ENCODE measurements around the gene PLXDC2. TPM values are rescaled to one million over a fixed set of nuclear protein-coding genes. Genes with fewer than 3 reads are reported as not detected.
"Not testable (repeated sequence)": the region's sequence is repeated elsewhere in the genome, so short reads cannot be mapped to it uniquely, and the experiment has no call there.

Gene PLXDC2
- total RNA-seq, 1 donor from 2014 or later: 0.16 TPM

DNA sequence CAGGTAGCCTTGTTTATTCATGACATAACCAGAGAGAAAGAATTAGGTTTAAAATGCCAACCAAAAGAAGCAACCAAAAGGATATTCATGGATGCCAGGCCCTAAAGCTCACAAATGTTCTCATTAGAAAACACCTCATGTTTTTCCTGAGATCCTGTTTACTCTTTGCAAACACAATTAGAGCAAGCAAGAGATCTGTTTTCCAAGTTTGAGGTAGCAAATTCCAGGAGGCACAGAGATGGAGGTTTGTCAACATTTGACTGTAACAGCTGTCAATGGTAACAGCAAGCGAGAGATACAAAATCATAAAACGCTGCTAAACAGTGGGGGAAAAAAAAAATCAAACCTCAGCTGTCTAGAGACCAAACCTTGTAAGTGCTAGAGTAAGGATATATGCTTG lies 182.2 kb downstream of the PLXDC2 start:
- no peak for DNase-seq
- peaks cover 2% of the 10 kb centered on the region for H3K4me1 Mint-ChIP-seq
- intact Hi-C loops (cut with micrococcal nuclease): no loop called here
- no peak for ATAC-seq (ENCODE audit: low read depth)
- H3K9me3 Mint-ChIP-seq: peaks cover 2% of the 10 kb centered on the region
- H3K27me3 Mint-ChIP-seq: no peaks in the 10 kb centered on the region
- no peak overlapping the region for H3K27ac Mint-ChIP-seq
- POLR2A ChIA-PET: no interaction called here
- H3K36me3 Mint-ChIP-seq (ENCODE audit: low read depth): no peaks in the 10 kb centered on the region
- TF ChIP-seq, protein P1, sequence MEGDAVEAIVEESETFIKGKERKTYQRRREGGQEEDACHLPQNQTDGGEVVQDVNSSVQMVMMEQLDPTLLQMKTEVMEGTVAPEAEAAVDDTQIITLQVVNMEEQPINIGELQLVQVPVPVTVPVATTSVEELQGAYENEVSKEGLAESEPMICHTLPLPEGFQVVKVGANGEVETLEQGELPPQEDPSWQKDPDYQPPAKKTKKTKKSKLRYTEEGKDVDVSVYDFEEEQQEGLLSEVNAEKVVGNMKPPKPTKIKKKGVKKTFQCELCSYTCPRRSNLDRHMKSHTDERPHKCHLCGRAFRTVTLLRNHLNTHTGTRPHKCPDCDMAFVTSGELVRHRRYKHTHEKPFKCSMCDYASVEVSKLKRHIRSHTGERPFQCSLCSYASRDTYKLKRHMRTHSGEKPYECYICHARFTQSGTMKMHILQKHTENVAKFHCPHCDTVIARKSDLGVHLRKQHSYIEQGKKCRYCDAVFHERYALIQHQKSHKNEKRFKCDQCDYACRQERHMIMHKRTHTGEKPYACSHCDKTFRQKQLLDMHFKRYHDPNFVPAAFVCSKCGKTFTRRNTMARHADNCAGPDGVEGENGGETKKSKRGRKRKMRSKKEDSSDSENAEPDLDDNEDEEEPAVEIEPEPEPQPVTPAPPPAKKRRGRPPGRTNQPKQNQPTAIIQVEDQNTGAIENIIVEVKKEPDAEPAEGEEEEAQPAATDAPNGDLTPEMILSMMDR (IDR thresholded peaks at IDR 0.05): no peak
- H3K4me3 Mint-ChIP-seq: no peak overlapping the region
- CTCF ChIA-PET: no interaction called here

GRCh38 chr10:19999431-19999830 lies 183.2 kb downstream of the PLXDC2 start:
- DNase-seq: no peak
- TF ChIP-seq, protein P1 (IDR thresholded peaks at IDR 0.05): no peak
- CTCF ChIA-PET: no interaction called here
- Mint-ChIP-seq H3K4me3 (no peak overlapping the region), H3K27ac (no peak overlapping the region), H3K9me3 (peaks cover 2% of the 10 kb centered on the region), H3K27me3 (no peaks in the 10 kb centered on the region), H3K4me1 (peaks cover 11% of the 10 kb centered on the region), H3K36me3 (ENCODE audit: low read depth) (no peaks in the 10 kb centered on the region)
- ATAC-seq (ENCODE audit: low read depth): no peak
- POLR2A ChIA-PET: interaction anchor here (0.6 kb wide), 1 partner anchor 36 kb away, joined by 3 read pairs; no protein-coding TSS in a partner anchor
- intact Hi-C loops (cut with micrococcal nuclease): no loop called here

DNA sequence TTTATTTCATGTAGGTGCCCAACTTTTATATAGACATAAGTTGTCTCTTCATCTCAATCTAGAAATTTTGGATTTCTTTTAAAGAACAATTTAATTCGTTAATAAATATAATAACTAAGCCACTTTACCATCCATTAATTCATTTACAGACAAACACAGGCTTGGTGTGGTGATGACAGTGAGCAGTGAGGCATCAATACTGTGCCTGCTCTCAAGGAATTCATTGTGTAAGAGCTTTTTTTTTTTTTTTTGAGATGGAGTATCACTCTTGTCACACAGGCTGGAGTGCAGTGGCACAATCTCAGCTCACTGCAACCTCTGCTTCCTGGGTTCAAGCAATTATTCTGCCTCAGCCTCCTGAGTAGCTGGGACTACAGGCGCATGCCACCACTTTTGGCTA lies 185.8 kb downstream of the PLXDC2 start:
- not testable (repeated sequence) for DNase-seq; ATAC-seq (ENCODE audit: low read depth)
- intact Hi-C loops (cut with micrococcal nuclease): loop anchor here (2.0 to 10.0 kb wide), 3 partner anchors 55 to 1347 kb away; partner anchors contain the start of genes ARL5B, NSUN6 and PLXDC2

DNA sequence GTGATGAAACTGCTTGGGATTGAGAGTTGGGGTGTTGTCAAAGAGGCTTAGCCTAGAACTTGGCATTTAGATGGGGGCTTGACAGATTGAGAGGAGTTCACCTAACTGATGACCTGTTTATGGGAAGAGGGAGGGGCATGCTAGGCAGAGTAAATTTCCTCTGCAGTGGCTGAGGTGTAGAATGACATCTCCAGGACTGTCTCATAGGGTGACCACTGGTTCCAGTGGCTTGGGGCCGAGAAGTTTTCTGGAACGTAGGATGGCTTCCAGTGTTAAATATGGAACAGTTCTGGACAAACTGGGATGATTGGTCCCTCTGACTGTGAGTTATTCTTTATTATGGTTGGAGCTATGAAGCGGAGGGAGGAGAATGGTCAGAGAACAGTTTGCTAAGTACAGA lies 186.4 kb downstream of the PLXDC2 start:
- intact Hi-C loops (cut with micrococcal nuclease): loop anchor here (2.0 to 10.0 kb wide), 3 partner anchors 56 to 1348 kb away; partner anchors contain the start of genes ARL5B, NSUN6 and PLXDC2
- POLR2A ChIA-PET: no interaction called here
- Mint-ChIP-seq H3K9me3 (no peaks in the 10 kb centered on the region), H3K27ac (no peak overlapping the region), H3K27me3 (no peaks in the 10 kb centered on the region), H3K4me1 (peaks cover 11% of the 10 kb centered on the region), H3K4me3 (no peak overlapping the region), H3K36me3 (ENCODE audit: low read depth) (no peaks in the 10 kb centered on the region)
- no peak for ATAC-seq (ENCODE audit: low read depth)
- TF ChIP-seq, protein P1 (IDR thresholded peaks at IDR 0.05): no peak
- DNase-seq: no peak
- CTCF ChIA-PET: no interaction called here

More for the DNA sequence above, 185.8 kb downstream of the PLXDC2 start:
- H3K27me3 Mint-ChIP-seq; H3K4me3 Mint-ChIP-seq; CTCF ChIA-PET; POLR2A ChIA-PET; H3K36me3 Mint-ChIP-seq (ENCODE audit: low read depth); H3K27ac Mint-ChIP-seq; H3K9me3 Mint-ChIP-seq: not testable (repeated sequence)
- H3K4me1 Mint-ChIP-seq: peaks cover 11% of the 10 kb centered on the region

- H3K4me1 Mint-ChIP-seq: peaks cover 11% of the 10 kb centered on the region
- TF ChIP-seq, protein P1 (IDR thresholded peaks at IDR 0.05): no peak
- no peak overlapping the region for H3K4me3 Mint-ChIP-seq
- no peaks in the 10 kb centered on the region for H3K27me3 Mint-ChIP-seq
- no peaks in the 10 kb centered on the region for H3K36me3 Mint-ChIP-seq (ENCODE audit: low read depth)
- ChIA-PET CTCF (no interaction called here), POLR2A (no interaction called here)
- intact Hi-C loops (cut with micrococcal nuclease): loop anchor here (10.0 kb wide), 2 partner anchors 189 to 1349 kb away; partner anchors contain the start of genes ARL5B, NSUN6 and PLXDC2
- peak; percentile 28 for ATAC-seq (ENCODE audit: low read depth)
- DNase-seq: no peak
- no peaks in the 10 kb centered on the region for H3K9me3 Mint-ChIP-seq
- peak overlapping the region; percentile 73 for H3K27ac Mint-ChIP-seq
These were observed 187.9 kb downstream of the PLXDC2 start for GRCh38 chr10:20004087-20004523.

DNA sequence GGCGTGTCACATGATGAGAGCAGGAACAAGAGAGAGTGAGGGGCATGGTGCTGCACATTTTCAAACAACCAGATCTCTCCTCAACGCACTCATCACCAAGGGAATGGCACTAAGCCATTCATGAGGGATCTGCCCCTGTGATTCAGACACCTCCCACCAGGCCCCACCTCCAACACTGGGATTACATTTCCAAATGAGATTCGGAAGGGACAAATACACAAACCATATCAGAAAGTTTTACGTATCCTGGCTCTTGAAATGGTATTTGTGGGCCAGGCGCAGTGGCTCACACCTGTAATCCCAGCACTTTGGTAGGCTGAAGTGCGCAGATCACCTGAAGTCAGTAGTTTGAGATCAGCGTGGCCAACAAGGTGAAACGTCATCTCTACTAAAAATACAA lies 189.4 kb downstream of the PLXDC2 start:
- TF ChIP-seq, protein P1 (IDR thresholded peaks at IDR 0.05): no peak
- Mint-ChIP-seq H3K27me3 (no peaks in the 10 kb centered on the region), H3K4me1 (peaks cover 11% of the 10 kb centered on the region), H3K27ac (no peak overlapping the region), H3K36me3 (ENCODE audit: low read depth) (no peaks in the 10 kb centered on the region), H3K9me3 (no peaks in the 10 kb centered on the region), H3K4me3 (no peak overlapping the region)
- intact Hi-C loops (cut with micrococcal nuclease): loop anchor here (10.0 kb wide), 2 partner anchors 191 to 1351 kb away; partner anchors contain the start of genes ARL5B, NSUN6 and PLXDC2
- POLR2A ChIA-PET: no interaction called here
- DNase-seq (no peak), ATAC-seq (ENCODE audit: low read depth) (no peak)
- CTCF ChIA-PET: no interaction called here

Measured in activated B cell treated with CpG ODN at 0.5 μM for 24 hours (primary cell).